Measurements from ENCODE around the gene GALNT11.
A peak's percentile ranks its signal among the peaks of the same experiment; 100 is the strongest.
"Not testable (repeated sequence)": the region's sequence is repeated elsewhere in the genome, so short reads cannot be mapped to it uniquely, and the experiment has no call there.

The GALNT11 gene

GRCh38 chr7:152030059-152030458 is 4.6 kb downstream of the GALNT11 start:
- not testable (repeated sequence) for H3K4me3 ChIP-seq (ENCODE audit: low read depth, low read length); DNase-seq (ENCODE audit: low read depth)
- peak; percentile 55 for TF ChIP-seq CTCF (IDR thresholded peaks at IDR 0.05; ENCODE audit: low read depth, low read length, missing control alignments)

- H3K4me3 ChIP-seq (ENCODE audit: low read depth, low read length) = not testable (repeated sequence)
Measured at GRCh38 chr7:152030639-152031038, 5.2 kb downstream of the GALNT11 start.

GRCh38 chr7:152035817-152036216 is 10.3 kb downstream of the GALNT11 start:
- no peak for DNase-seq (ENCODE audit: low read depth)
- TF ChIP-seq CTCF (IDR thresholded peaks at IDR 0.05; ENCODE audit: low read depth, low read length, missing control alignments) = no peak
- H3K4me3 ChIP-seq (ENCODE audit: low read depth, low read length) = no peak overlapping the region

More at GRCh38 chr7:152030639-152031038, 5.2 kb downstream of the GALNT11 start:
- DNase-seq (ENCODE audit: low read depth) = not testable (repeated sequence)

- H3K4me3 ChIP-seq (ENCODE audit: low read depth, low read length); DNase-seq (ENCODE audit: low read depth): not testable (repeated sequence)
Measured at GRCh38 chr7:152038410-152038809, 12.9 kb downstream of the GALNT11 start.

GRCh38 chr7:152043086-152043485 is 17.6 kb downstream of the GALNT11 start:
- DNase-seq (ENCODE audit: low read depth) = not testable (repeated sequence)

GRCh38 chr7:152044909-152045308 is 19.4 kb downstream of the GALNT11 start:
- DNase-seq (ENCODE audit: low read depth) = not testable (repeated sequence)

More at GRCh38 chr7:152043086-152043485, 17.6 kb downstream of the GALNT11 start:
- not testable (repeated sequence) for H3K4me3 ChIP-seq (ENCODE audit: low read depth, low read length)

GRCh38 chr7:152046531-152046930 is 21.1 kb downstream of the GALNT11 start:
- no peak for DNase-seq (ENCODE audit: low read depth)
- TF ChIP-seq CTCF (IDR thresholded peaks at IDR 0.05; ENCODE audit: low read depth, low read length, missing control alignments) = no peak
- no peak overlapping the region for H3K4me3 ChIP-seq (ENCODE audit: low read depth, low read length)

More at GRCh38 chr7:152044909-152045308, 19.4 kb downstream of the GALNT11 start:
- H3K4me3 ChIP-seq (ENCODE audit: low read depth, low read length) = not testable (repeated sequence)

- no peak for TF ChIP-seq CTCF (IDR thresholded peaks at IDR 0.05; ENCODE audit: low read depth, low read length, missing control alignments)
- no peak for DNase-seq (ENCODE audit: low read depth)
- no peak overlapping the region for H3K4me3 ChIP-seq (ENCODE audit: low read depth, low read length)
Measured at GRCh38 chr7:152048051-152048450, 22.6 kb downstream of the GALNT11 start.

- no peak overlapping the region for H3K4me3 ChIP-seq (ENCODE audit: low read depth, low read length)
- no peak for TF ChIP-seq CTCF (IDR thresholded peaks at IDR 0.05; ENCODE audit: low read depth, low read length, missing control alignments)
- no peak for DNase-seq (ENCODE audit: low read depth)
Measured at GRCh38 chr7:152050547-152050971, 25.1 kb downstream of the GALNT11 start.

All from GM12864 (cell line).